K562 (cell line): ENCODE measurements around the gene ZNF835. TPM values are rescaled to one million over a fixed set of nuclear protein-coding genes. Genes with fewer than 3 reads are reported as not detected.

Source experiments
- AFF1 ChIP-seq, 2 experiments: fragments of 450-650 bp; IDR thresholded peaks; 2 replicates each; pipeline ENCODE4 v1.6.1; 2018; ENCODE audit warnings: mild to moderate bottlenecking in 2 of 2, low read depth in 1 of 2; ENCODE audit not compliant: partially characterized antibody in 2 of 2
- EWSR1 ChIP-seq: fragments of 450-650 bp; IDR thresholded peaks from 2 replicates; pipeline ENCODE4 v1.6.1; 2018; ENCODE audit warnings: borderline replicate concordance, mild to moderate bottlenecking, low read depth, moderate library complexity; ENCODE audit not compliant: partially characterized antibody
- FOS ChIP-seq: IDR thresholded peaks from 3 replicates; pipeline ENCODE4 v1.6.1; 2011; ENCODE audit not compliant: insufficient read length; ENCODE audit errors: extremely low read depth
- HMGXB4 ChIP-seq: sonication (generic); formaldehyde crosslinking; IDR thresholded peaks from 2 replicates; pipeline ENCODE4 v1.8.1; 2023; ENCODE audit warnings: mild to moderate bottlenecking, missing genetic modification reagents
- HNRNPK ChIP-seq: fragments of 200-400 bp; formaldehyde crosslinking; IDR thresholded peaks from one replicate; pipeline ENCODE4 v1.6.1; 2018; ENCODE audit warnings: mild to moderate bottlenecking, low read depth, low read length; ENCODE audit not compliant: poor library complexity, severe bottlenecking
- MXI1 ChIP-seq: IDR thresholded peaks from 2 replicates; pipeline ENCODE4 v1.6.1; 2011; ENCODE audit warnings: low read depth, mild to moderate bottlenecking, improper control_type of control experiment, low read length
- RCOR1 ChIP-seq, 2 experiments: IDR thresholded peaks; 2 replicates each; pipeline ENCODE4 v1.6.1; 2012; ENCODE audit warnings: low read depth in 2 of 2, low read length in 2 of 2, borderline replicate concordance in 1 of 2, improper control_type of control experiment in 1 of 2
- SREBF2 ChIP-seq: sonication (generic); formaldehyde crosslinking; IDR thresholded peaks from 2 replicates; pipeline ENCODE4 v1.4.0; 2020; ENCODE audit warnings: mild to moderate bottlenecking, missing genetic modification reagents
- ZNF133 ChIP-seq: fragments of 250-450 bp; sonication (Bioruptor Pico); IDR thresholded peaks from 2 replicates; pipeline ENCODE4 v1.4.0; 2020; ENCODE audit warnings: mild to moderate bottlenecking
- polyA plus RNA-seq, 8 experiments: library from polyadenylated mRNA; depleted of rRNA in 4 of 8; stranded (reverse) in 5 of 8; unstranded in 3 of 8; fragments of >200 nt; fragmentation: Nextera tagmentation in 2 of 8; fragmentation: Illumina TruSeq in 1 of 8; extraction: Ambion mirVana in 2 of 8; extraction: Trizol in 1 of 8; gene quantifications; 2 replicates each; pipeline versions ENCODE4 v1.2.1 to v1.2.3, GENCODE V29; 2011 to 2014; ENCODE audit warnings: inconsistent platforms in 1 of 8, missing spikeins in 1 of 8
- total RNA-seq, 7 experiments: library from RNA; depleted of rRNA in 6 of 7; stranded (reverse); fragments of >200 nt in 6 of 7; fragmentation: Illumina TruSeq in 2 of 7; extraction: Trizol in 2 of 7; gene quantifications; 2 replicates each; pipeline versions ENCODE4 v1.2.1 to v1.2.3, GENCODE V29; 2011 to 2021; ENCODE audit warnings: low replicate concordance in 1 of 7
- TF ChIP-seq, protein P1 (sequence below): sonication (generic); formaldehyde crosslinking; IDR thresholded peaks from 2 replicates; pipeline ENCODE4 v1.8.1; 2023; ENCODE audit warnings: mild to moderate bottlenecking, missing genetic modification reagents
- TF ChIP-seq, protein P2 (sequence below): fragments of 250-450 bp; sonication (Bioruptor Pico); IDR thresholded peaks from 2 replicates; pipeline ENCODE4 v1.6.1; 2021; ENCODE audit warnings: mild to moderate bottlenecking
- TF ChIP-seq, protein P3 (sequence below): sonication (generic); formaldehyde crosslinking; IDR thresholded peaks from 2 replicates; pipeline ENCODE4 v1.8.0; 2022; ENCODE audit warnings: mild to moderate bottlenecking, low read depth, missing genetic modification reagents

Gene ZNF835
- total and polyA plus RNA-seq, 9 of the 15 experiments (the other 6 are each of a cell fraction or from before 2014, with no cell fraction given) = not detected

DNA sequence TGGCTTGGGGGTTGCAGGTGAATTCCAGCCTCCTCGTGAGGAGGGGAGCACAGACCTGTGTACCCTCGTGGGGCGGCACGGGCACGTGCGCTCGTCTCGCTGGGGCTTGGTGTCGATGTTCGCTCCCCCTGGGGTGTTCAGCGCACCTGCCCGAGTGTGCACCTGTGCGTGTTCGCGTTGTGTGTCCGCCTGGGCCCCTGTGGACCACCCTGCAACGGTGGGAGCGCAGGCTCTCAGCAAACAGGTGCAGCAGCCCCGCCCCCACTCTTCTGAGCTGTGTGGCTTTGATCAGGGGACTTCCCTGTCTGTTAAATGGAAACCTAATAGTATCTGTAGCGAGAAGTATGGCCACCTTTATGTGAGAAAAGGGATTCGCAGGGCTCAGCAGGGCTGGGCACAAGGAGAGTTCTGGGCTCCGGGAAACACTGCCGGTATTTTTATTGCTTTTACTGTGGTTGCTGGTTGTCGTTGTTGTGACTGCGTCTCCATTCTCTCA is 28.0 kb downstream of the ZNF835 start (continued):
- TF ChIP-seq, protein P1, sequence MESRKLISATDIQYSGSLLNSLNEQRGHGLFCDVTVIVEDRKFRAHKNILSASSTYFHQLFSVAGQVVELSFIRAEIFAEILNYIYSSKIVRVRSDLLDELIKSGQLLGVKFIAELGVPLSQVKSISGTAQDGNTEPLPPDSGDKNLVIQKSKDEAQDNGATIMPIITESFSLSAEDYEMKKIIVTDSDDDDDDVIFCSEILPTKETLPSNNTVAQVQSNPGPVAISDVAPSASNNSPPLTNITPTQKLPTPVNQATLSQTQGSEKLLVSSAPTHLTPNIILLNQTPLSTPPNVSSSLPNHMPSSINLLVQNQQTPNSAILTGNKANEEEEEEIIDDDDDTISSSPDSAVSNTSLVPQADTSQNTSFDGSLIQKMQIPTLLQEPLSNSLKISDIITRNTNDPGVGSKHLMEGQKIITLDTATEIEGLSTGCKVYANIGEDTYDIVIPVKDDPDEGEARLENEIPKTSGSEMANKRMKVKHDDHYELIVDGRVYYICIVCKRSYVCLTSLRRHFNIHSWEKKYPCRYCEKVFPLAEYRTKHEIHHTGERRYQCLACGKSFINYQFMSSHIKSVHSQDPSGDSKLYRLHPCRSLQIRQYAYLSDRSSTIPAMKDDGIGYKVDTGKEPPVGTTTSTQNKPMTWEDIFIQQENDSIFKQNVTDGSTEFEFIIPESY = no peak
- TF ChIP-seq SREBF2 (CRISPR knock-in tag) (no peak), AFF1 (IDR thresholded peaks at IDR 0.05; ENCODE audit: low read depth in 1 of 2, partially characterized antibody in 2 of 2) (no peak), HNRNPK (no peak), RCOR1 (IDR thresholded peaks at IDR 0.05; ENCODE audit: borderline replicate concordance in 1 of 2, low read depth in 2 of 2, low read length in 2 of 2) (no peak), FOS (no peak), MXI1 (no peak), ZNF133 (no peak), EWSR1 (no peak), HMGXB4 (no peak)
- TF ChIP-seq, protein P2, sequence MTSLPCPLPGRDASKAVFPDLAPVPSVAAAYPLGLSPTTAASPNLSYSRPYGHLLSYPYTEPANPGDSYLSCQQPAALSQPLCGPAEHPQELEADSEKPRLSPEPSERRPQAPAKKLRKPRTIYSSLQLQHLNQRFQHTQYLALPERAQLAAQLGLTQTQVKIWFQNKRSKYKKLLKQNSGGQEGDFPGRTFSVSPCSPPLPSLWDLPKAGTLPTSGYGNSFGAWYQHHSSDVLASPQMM (CRISPR knock-in tag) = no peak
- TF ChIP-seq, protein P3, sequence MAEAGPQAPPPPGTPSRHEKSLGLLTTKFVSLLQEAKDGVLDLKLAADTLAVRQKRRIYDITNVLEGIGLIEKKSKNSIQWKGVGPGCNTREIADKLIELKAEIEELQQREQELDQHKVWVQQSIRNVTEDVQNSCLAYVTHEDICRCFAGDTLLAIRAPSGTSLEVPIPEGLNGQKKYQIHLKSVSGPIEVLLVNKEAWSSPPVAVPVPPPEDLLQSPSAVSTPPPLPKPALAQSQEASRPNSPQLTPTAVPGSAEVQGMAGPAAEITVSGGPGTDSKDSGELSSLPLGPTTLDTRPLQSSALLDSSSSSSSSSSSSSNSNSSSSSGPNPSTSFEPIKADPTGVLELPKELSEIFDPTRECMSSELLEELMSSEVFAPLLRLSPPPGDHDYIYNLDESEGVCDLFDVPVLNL = no peak
- TF ChIP-seq, all 486 proteins: peak for 0
